Measurements from ENCODE around the gene FFAR2. TPM values are rescaled to one million over a fixed set of nuclear protein-coding genes. Genes with fewer than 3 reads are reported as not detected.

The FFAR2 gene
- total RNA-seq, 3 donors from 2014 or later (not counting 1 experiment from before 2014, with no cell fraction given), result 0.70 to 8.6 (median 1.6) TPM

GRCh38 chr19:35427187-35427586 lies 20.9 kb upstream of the FFAR2 start:
- peaks cover 0 to 4% of the 10 kb centered on the region in 2 donors for H3K27me3 Mint-ChIP-seq (ENCODE audit: low read depth in 2 of 2)
- no peaks in the 10 kb centered on the region for H3K9me3 Mint-ChIP-seq
- Histone ChIP-seq H3K36me3 (ENCODE audit: control insufficient read depth, insufficient read depth, low read length) (no peaks in the 10 kb centered on the region), H3K27ac (ENCODE audit: low read length) (no peak overlapping the region), H3K9me3 (ENCODE audit: control insufficient read depth, insufficient read depth, low read length) (peaks cover 7% of the 10 kb centered on the region), H3K27me3 (ENCODE audit: control insufficient read depth, insufficient read depth, low read length) (no peaks in the 10 kb centered on the region), H3K4me1 (ENCODE audit: control insufficient read depth, insufficient read depth, low read length) (peaks cover 9% of the 10 kb centered on the region), H3K4me3 (ENCODE audit: low read length) (no peak overlapping the region)
- ATAC-seq, result no peak
- H3K4me1 Mint-ChIP-seq, result peaks cover 13 to 14% of the 10 kb centered on the region in 2 donors
- TF ChIP-seq CTCF (IDR thresholded peaks at IDR 0.05), result no peak
- DNase-seq, result no peak
- intact Hi-C loops (cut with micrococcal nuclease), result no loop called here
- WGBS (ENCODE audit: insufficient coverage), result 58% methylated on average over 4 of the region's 4 CpGs
- no peak overlapping the region for H3K4me3 Mint-ChIP-seq
- no peak overlapping the region for H3K27ac Mint-ChIP-seq
- H3K36me3 Mint-ChIP-seq, result no peaks in the 10 kb centered on the region

GRCh38 chr19:35429698-35430408 lies 18.2 kb upstream of the FFAR2 start:
- ATAC-seq (no peak), DNase-seq (no peak)
- no peak overlapping the region for H3K27ac Mint-ChIP-seq
- no peak for TF ChIP-seq CTCF (IDR thresholded peaks at IDR 0.05)
- H3K4me1 Mint-ChIP-seq, result peaks cover 13 to 14% of the 10 kb centered on the region in 2 donors
- H3K27me3 Mint-ChIP-seq (ENCODE audit: low read depth in 2 of 2), result peaks cover 0 to 7% of the 10 kb centered on the region in 2 donors
- Histone ChIP-seq H3K4me1 (ENCODE audit: control insufficient read depth, insufficient read depth, low read length) (peaks cover 9% of the 10 kb centered on the region), H3K27me3 (ENCODE audit: control insufficient read depth, insufficient read depth, low read length) (no peaks in the 10 kb centered on the region), H3K36me3 (ENCODE audit: control insufficient read depth, insufficient read depth, low read length) (no peaks in the 10 kb centered on the region), H3K9me3 (ENCODE audit: control insufficient read depth, insufficient read depth, low read length) (peaks cover 7% of the 10 kb centered on the region), H3K4me3 (ENCODE audit: low read length) (no peak overlapping the region), H3K27ac (ENCODE audit: low read length) (no peak overlapping the region)
- H3K9me3 Mint-ChIP-seq, result no peaks in the 10 kb centered on the region
- intact Hi-C loops (cut with micrococcal nuclease), result no loop called here
- H3K36me3 Mint-ChIP-seq, result no peaks in the 10 kb centered on the region
- WGBS (ENCODE audit: insufficient coverage), result 91% methylated on average over 21 of the region's 21 CpGs
- no peak overlapping the region for H3K4me3 Mint-ChIP-seq

GRCh38 chr19:35430409-35431144 lies 17.5 kb upstream of the FFAR2 start:
- no peaks in the 10 kb centered on the region for H3K9me3 Mint-ChIP-seq
- peaks cover 0 to 7% of the 10 kb centered on the region in 2 donors for H3K27me3 Mint-ChIP-seq (ENCODE audit: low read depth in 2 of 2)
- H3K4me1 ChIP-seq (ENCODE audit: control insufficient read depth, insufficient read depth, low read length), result peaks cover 11% of the 10 kb centered on the region
- H3K4me3 ChIP-seq (ENCODE audit: low read length), result no peak overlapping the region
- ATAC-seq (peak in 1 of 3 donors; percentile 35), DNase-seq (no peak)
- intact Hi-C loops (cut with micrococcal nuclease), result no loop called here
- H3K27me3 ChIP-seq (ENCODE audit: control insufficient read depth, insufficient read depth, low read length), result no peaks in the 10 kb centered on the region
- H3K4me3 Mint-ChIP-seq, result no peak overlapping the region
- no peak for TF ChIP-seq CTCF (IDR thresholded peaks at IDR 0.05)
- no peak overlapping the region for H3K27ac Mint-ChIP-seq
- peaks cover 7% of the 10 kb centered on the region for H3K9me3 ChIP-seq (ENCODE audit: control insufficient read depth, insufficient read depth, low read length)
- no peak overlapping the region for H3K27ac ChIP-seq (ENCODE audit: low read length)
- H3K36me3 ChIP-seq (ENCODE audit: control insufficient read depth, insufficient read depth, low read length), result no peaks in the 10 kb centered on the region
- peaks cover 13 to 14% of the 10 kb centered on the region in 2 donors for H3K4me1 Mint-ChIP-seq
- no peaks in the 10 kb centered on the region for H3K36me3 Mint-ChIP-seq
- WGBS (ENCODE audit: insufficient coverage), result 57% methylated on average over 4 of the region's 5 CpGs
